ENCODE measurements around the gene SLC1A3.

DNA sequence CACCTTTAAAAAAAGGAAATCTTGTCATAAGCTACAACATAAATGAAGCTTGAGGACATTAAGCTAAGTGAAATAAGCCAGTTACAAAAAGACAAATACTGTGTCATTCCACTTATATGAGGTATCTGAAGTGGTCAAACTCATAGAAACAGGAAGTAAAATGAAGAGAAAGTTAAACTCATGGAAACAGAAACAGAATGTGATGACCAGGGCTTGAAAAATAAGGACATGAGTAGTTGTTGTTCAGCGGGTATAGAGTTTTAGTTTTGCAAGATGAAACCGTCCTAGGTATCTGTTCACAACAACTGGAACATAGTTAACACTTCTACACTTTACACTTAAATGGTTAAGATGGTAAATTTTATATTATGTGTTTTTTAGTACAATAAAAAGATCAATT lies 47.8 kb upstream of the SLC1A3 start:
- TF ChIP-seq, protein P1, sequence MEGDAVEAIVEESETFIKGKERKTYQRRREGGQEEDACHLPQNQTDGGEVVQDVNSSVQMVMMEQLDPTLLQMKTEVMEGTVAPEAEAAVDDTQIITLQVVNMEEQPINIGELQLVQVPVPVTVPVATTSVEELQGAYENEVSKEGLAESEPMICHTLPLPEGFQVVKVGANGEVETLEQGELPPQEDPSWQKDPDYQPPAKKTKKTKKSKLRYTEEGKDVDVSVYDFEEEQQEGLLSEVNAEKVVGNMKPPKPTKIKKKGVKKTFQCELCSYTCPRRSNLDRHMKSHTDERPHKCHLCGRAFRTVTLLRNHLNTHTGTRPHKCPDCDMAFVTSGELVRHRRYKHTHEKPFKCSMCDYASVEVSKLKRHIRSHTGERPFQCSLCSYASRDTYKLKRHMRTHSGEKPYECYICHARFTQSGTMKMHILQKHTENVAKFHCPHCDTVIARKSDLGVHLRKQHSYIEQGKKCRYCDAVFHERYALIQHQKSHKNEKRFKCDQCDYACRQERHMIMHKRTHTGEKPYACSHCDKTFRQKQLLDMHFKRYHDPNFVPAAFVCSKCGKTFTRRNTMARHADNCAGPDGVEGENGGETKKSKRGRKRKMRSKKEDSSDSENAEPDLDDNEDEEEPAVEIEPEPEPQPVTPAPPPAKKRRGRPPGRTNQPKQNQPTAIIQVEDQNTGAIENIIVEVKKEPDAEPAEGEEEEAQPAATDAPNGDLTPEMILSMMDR (IDR thresholded peaks at IDR 0.05), result no peak
- TF ChIP-seq POLR2A (IDR thresholded peaks at IDR 0.05), result no peak

Measured in thyroid gland (tissue), 4 donors.